Aorta (tissue), 5 donors: ENCODE measurements around the gene ATP2B1. TPM values are rescaled to one million over a fixed set of nuclear protein-coding genes. Genes with fewer than 3 reads are reported as not detected.

Experiments
- ATAC-seq: fragments of 200-7000 bp; cut with Tn5 transposase; one replicate; pipeline ENCODE4 v1.9.1; 2022; ENCODE audit warnings: moderate library complexity; ENCODE audit not compliant: low FRiP score
- DNase-seq, 2 donors: peaks; one replicate each; pipeline ENCODE4 v3.0.0-alpha.2; 2020
- H3K27ac ChIP-seq, 2 donors: one replicate each; pipeline ENCODE4 v1.5.1; 2013; ENCODE audit warnings: low read length in 2 of 2, mild to moderate bottlenecking in 2 of 2, moderate library complexity in 2 of 2, control low read depth in 1 of 2, inconsistent platforms in 1 of 2, low read depth in 1 of 2
- H3K27me3 ChIP-seq, 2 donors: one replicate each; pipeline ENCODE4 v1.6.1; 2013; ENCODE audit warnings: control low read depth in 1 of 2, low read length in 1 of 2, mild to moderate bottlenecking in 1 of 2, moderate library complexity in 1 of 2; ENCODE audit not compliant: insufficient read depth in 2 of 2, control insufficient read depth in 1 of 2
- H3K36me3 ChIP-seq, 2 donors: one replicate each; pipeline ENCODE4 v1.6.1; 2013; ENCODE audit warnings: control low read depth in 1 of 2, low read length in 1 of 2, mild to moderate bottlenecking in 1 of 2; ENCODE audit not compliant: insufficient read depth in 2 of 2, control insufficient read depth in 1 of 2
- H3K4me1 ChIP-seq, 2 donors: one replicate each; pipeline ENCODE4 v1.6.1; 2013; ENCODE audit warnings: low read length in 2 of 2, control low read depth in 1 of 2, mild to moderate bottlenecking in 1 of 2, moderate library complexity in 1 of 2; ENCODE audit not compliant: insufficient read depth in 2 of 2, control insufficient read depth in 1 of 2
- H3K4me3 ChIP-seq, 2 donors: one replicate each; pipeline ENCODE4 v1.5.1; 2013; ENCODE audit warnings: low read length in 2 of 2, control low read depth in 1 of 2, mild to moderate bottlenecking in 1 of 2
- H3K9me3 ChIP-seq: one replicate; pipeline ENCODE4 v1.6.1; 2013; ENCODE audit warnings: mild to moderate bottlenecking, low read length; ENCODE audit not compliant: control insufficient read depth
- WGBS, 2 donors: extraction: QIAGEN DNeasy Blood & Tissue Kit; methylation state at CpG; one replicate each; pipeline ENCODE4 v1.1.7; 2013; 5-methylcytosine and 5-hydroxymethylcytosine counted together
- intact Hi-C, 2 donors: fragments of 100-400 bp; cut with DNase I; formaldehyde crosslinking; loops; one replicate each; pipeline versions ENCODE4 v1.14.2 to v1.15.0; 2022
- polyA plus RNA-seq, 2 donors: library from polyadenylated mRNA; stranded (reverse); fragments of 200-250 nt; gene quantifications; one replicate each; pipeline ENCODE4 v1.2.3, GENCODE V29; 2013
- total RNA-seq, 2 donors: library from RNA; stranded (reverse); fragmentation: NEBNext Ultra II Directional; extraction: Animal tissue kit (Norgen Biotek cat#: 25700); gene quantifications; one replicate each; pipeline ENCODE4 v1.2.1, GENCODE V29; 2021
- donor health status: healthy with polysubstance abuse.
- donor health status: Bipolar disorder and iron deficiency.
- donor health status: DM: no; HTN: no; CAD: no.
- donor health status: DM: no; HTN: no; CAD: no.
- donor health status: DM: yes; HTN: yes; CAD: no.

ATP2B1 gene
- total and polyA plus RNA-seq, 4 donors = 5.7 to 44.8 (median 17.5) TPM

DNA sequence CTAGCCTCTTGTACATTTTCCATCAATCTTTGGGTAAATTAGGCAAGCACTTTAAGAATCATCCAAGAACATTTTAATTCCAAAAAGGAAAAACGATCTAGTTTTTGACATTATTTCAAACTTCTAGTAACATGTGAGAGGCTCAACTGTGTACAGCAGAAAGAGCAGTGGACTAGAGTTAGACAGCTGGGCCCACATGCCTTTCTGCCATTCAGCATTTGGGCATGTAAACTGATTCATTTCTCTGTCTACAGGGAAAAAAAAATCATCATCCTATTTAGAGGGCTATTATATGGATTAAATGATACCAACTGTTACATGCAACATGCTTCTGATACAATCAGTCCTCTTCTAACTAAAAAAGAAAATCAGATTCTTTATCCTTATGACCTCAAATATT lies 17.7 kb downstream of the ATP2B1 start:
- no peaks in the 10 kb centered on the region for H3K9me3 ChIP-seq
- H3K36me3 ChIP-seq = no peaks in the 10 kb centered on the region
- intact Hi-C loops = no loop called here
- DNase-seq = no peak
- H3K4me3 ChIP-seq = no peak overlapping the region
- H3K27ac ChIP-seq = no peak overlapping the region
- no peaks in the 10 kb centered on the region for H3K27me3 ChIP-seq
- no peak for ATAC-seq
- peaks cover 0 to 2% of the 10 kb centered on the region in 2 donors for H3K4me1 ChIP-seq
- WGBS, 2 donors = 41 to 58% methylated on average over 1 of the region's 1 CpG

DNA sequence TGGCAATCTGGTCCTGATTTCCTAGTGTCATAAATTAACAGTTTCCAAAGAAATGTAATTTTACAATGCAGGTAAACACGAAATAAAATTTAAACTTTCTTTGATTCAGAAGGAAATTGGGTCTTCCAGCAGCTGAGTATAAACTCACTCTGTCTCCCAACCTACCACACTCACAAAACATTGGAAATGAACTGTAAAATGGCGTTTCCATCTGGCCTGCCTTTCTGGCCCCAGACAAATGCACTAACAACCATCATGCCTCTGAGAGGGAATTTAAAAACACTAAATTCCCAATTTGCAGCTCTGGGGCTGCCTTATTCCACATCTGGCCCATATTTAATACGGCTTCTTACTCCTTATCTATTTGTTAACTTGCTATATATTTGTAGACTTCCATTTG lies 19.3 kb downstream of the ATP2B1 start:
- Histone ChIP-seq H3K4me3 (no peak overlapping the region), H3K27me3 (no peaks in the 10 kb centered on the region), H3K27ac (no peak overlapping the region), H3K4me1 (peaks cover 0 to 3% of the 10 kb centered on the region in 2 donors), H3K36me3 (no peaks in the 10 kb centered on the region), H3K9me3 (no peaks in the 10 kb centered on the region)
- intact Hi-C loops = no loop called here
- ATAC-seq (no peak), DNase-seq (no peak)
- WGBS, 2 donors = 94 to 97% methylated on average over 3 of the region's 3 CpGs

DNA sequence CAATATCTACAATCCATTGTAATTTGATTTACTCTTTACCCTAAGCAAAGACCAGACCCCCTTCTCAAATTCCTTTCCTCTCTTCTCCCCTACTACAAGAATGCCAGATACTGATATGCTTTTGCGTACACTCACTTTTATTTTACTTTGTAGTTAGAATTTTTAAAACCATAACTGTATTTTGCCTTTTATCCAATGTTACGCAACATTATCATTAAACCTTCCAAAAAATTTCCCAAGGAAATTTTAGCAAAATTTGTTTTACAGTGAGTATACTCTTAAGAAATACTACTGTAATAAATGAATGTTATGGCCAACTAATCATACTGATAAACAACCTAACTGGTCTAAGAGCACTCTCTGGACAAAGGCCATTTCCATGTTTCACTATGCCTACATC lies 22.3 kb downstream of the ATP2B1 start:
- Histone ChIP-seq H3K4me1 (peaks cover 0 to 3% of the 10 kb centered on the region in 2 donors), H3K4me3 (no peak overlapping the region), H3K9me3 (no peaks in the 10 kb centered on the region), H3K27me3 (no peaks in the 10 kb centered on the region), H3K36me3 (no peaks in the 10 kb centered on the region), H3K27ac (no peak overlapping the region)
- intact Hi-C loops = no loop called here
- WGBS, 2 donors = 95 to 98% methylated on average over 2 of the region's 2 CpGs
- DNase-seq = no peak
- ATAC-seq = no peak

DNA sequence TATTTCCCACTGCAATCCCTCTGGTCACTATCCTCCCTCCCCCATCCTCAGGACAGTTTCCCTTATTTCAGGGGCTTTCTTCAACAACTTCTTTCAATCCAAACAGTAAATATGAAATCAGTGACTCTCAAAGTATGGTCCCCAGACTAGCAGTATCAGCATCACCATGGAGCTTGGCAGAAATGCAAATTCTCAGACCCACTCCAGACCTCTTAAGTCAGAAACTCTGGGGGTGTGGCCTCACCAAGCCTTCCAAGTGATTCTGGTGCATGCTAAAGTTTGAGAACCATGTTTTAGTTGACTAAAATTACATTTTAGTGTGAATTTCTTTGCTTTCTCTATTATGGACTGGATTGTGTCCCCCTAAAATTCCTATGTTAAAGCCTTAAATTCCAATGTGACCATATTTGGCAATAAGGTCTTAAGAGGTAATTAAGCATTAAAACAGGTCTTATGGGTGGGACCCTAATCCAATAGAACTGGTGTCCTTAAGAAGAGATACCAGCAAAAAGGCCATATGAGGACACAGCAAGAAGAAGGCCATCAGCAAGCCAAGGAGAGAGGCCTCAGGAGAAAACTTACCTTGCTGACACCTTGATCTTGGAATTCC lies 23.2 kb downstream of the ATP2B1 start:
- Histone ChIP-seq H3K4me1 (peaks cover 0 to 3% of the 10 kb centered on the region in 2 donors), H3K27ac (no peak overlapping the region), H3K36me3 (no peaks in the 10 kb centered on the region), H3K27me3 (no peaks in the 10 kb centered on the region), H3K9me3 (no peaks in the 10 kb centered on the region), H3K4me3 (no peak overlapping the region)
- intact Hi-C loops = no loop called here
- DNase-seq (no peak), ATAC-seq (no peak)

DNA sequence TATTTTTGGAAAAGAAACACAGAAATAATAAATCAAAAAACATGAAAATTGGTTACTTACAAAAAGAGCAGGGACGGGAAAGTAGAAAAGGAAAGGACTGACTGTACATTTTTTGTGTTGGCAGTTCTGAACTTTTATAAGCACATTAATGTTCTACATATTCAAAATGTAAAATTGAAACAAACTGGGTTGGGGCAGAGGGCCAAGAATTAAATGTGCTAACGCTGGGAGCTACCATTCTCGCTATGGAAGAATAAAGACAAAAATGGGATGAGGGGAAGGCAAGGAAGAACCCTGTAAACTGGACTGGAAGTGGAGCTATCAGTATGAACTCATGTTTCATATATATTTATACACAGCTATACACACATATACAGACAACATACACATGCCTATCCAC lies 24.5 kb downstream of the ATP2B1 start:
- 51 to 64% methylated on average over 3 of the region's 3 CpGs for WGBS, 2 donors
- DNase-seq (no peak), ATAC-seq (no peak)
- no peaks in the 10 kb centered on the region for H3K9me3 ChIP-seq
- intact Hi-C loops = no loop called here
- H3K4me3 ChIP-seq = no peak overlapping the region
- no peak overlapping the region for H3K27ac ChIP-seq
- H3K27me3 ChIP-seq = no peaks in the 10 kb centered on the region
- peaks cover 2 to 4% of the 10 kb centered on the region in 2 donors for H3K4me1 ChIP-seq
- H3K36me3 ChIP-seq = no peaks in the 10 kb centered on the region

DNA sequence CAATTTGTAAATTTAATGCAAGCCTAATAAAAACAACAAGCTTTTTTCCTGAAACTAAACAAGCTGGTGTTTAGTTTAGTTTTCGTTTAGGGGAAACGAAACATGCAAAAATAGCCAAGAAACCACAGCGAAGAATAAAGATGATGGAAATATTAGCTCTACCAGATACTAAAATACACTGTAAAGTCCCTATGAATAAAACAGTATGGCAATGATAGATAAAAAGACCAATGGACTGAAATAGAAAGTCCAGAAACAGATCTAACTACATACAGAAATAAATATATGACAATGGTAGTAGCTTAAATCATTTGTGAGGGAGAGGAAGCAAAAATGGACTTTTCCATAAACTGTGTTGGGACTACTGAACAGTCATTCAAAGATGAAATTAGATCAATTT lies 26.4 kb downstream of the ATP2B1 start:
- 96 to 97% methylated on average over 3 of the region's 3 CpGs for WGBS, 2 donors
- intact Hi-C loops = no loop called here

DNA sequence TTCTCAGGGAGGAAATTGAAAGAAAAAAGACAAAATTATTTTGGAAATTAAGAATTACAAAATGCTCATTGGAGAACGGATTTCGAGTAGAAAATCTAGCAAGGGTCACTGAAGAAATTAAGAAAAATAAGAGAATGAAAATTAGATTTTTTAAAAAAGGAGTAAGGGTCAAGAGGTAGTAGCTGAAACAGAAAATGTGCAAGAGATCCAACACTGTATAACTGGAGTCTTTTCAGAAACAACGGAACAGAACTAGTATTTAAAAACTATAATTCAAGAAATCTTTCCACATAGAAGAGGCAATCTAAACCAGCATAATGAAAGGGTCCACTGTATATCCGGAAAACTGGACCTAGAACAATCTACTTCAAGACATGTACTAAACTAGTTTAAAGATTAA lies 28.2 kb downstream of the ATP2B1 start:
- Histone ChIP-seq H3K4me1 (peaks cover 2 to 4% of the 10 kb centered on the region in 2 donors), H3K4me3 (no peak overlapping the region), H3K27me3 (no peaks in the 10 kb centered on the region), H3K36me3 (no peaks in the 10 kb centered on the region), H3K9me3 (no peaks in the 10 kb centered on the region), H3K27ac (no peak overlapping the region)
- ATAC-seq = no peak
- intact Hi-C loops = no loop called here
- DNase-seq = no peak
- WGBS, 2 donors = 96 to 98% methylated on average over 4 of the region's 4 CpGs

More for the DNA sequence above, 26.4 kb downstream of the ATP2B1 start:
- Histone ChIP-seq H3K27me3 (no peaks in the 10 kb centered on the region), H3K36me3 (no peaks in the 10 kb centered on the region), H3K4me1 (peaks cover 2 to 4% of the 10 kb centered on the region in 2 donors), H3K4me3 (no peak overlapping the region), H3K27ac (no peak overlapping the region), H3K9me3 (no peaks in the 10 kb centered on the region)
- ATAC-seq (no peak), DNase-seq (no peak)

DNA sequence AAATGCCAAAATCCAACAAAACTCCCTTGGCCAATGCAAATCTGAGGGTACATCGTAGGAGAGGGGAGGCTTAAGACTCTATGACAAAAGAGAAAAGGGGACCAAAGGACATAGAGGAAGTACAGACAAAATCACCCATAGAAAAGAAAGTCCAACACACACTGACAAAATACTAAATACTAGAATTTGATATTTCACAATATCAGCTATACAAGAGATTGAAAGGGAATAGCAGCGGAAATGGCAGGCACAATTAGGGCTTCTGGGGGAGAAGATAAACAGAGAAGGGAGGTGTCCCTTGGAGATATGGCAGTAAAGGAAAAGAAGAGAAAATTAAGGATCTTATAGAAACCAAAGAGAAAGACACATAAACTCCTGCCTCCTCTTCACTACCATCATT lies 29.0 kb downstream of the ATP2B1 start:
- intact Hi-C loops = no loop called here
- H3K9me3 ChIP-seq = no peaks in the 10 kb centered on the region
- H3K4me1 ChIP-seq = peaks cover 0 to 4% of the 10 kb centered on the region in 2 donors
- no peak for DNase-seq
- H3K27ac ChIP-seq = no peak overlapping the region
- H3K27me3 ChIP-seq = no peaks in the 10 kb centered on the region
- ATAC-seq = no peak
- H3K36me3 ChIP-seq = no peaks in the 10 kb centered on the region
- H3K4me3 ChIP-seq = no peak overlapping the region
- WGBS, 2 donors = 95 to 98% methylated on average over 2 of the region's 2 CpGs

DNA sequence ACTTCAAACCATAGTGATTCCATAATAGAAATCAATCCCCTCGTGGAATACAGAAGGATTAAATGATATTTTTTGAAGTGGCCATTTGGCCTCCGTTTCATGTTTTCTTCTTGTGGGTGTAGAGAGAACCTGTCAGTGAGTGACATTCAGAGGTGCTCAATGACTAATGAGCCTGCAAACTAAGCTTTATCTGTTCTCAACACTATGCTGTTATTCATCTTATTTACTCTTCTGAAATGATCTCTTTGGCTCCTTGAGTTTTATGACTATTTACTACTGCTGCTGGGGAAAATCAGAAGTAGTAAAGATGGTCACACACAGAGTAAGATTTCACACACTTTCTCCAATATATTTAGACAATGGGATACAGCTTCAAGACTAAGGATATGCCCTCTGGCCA lies 30.4 kb downstream of the ATP2B1 start:
- Histone ChIP-seq H3K36me3 (no peaks in the 10 kb centered on the region), H3K4me1 (peaks cover 0 to 4% of the 10 kb centered on the region in 2 donors), H3K27me3 (no peaks in the 10 kb centered on the region), H3K9me3 (no peaks in the 10 kb centered on the region), H3K27ac (no peak overlapping the region), H3K4me3 (no peak overlapping the region)
- intact Hi-C loops = no loop called here
- ATAC-seq = no peak
- DNase-seq = no peak
- WGBS, 2 donors = 80 to 85% methylated on average over 2 of the region's 2 CpGs
